HEK293 (cell line): ENCODE data around the gene ZNF865.

Experiments
- CTCF ChIA-PET: fragments of 350-600 bp; formaldehyde crosslinking; extraction: SDS; loops from one replicate; lab custom pipeline; 2021; ENCODE audit warnings: antibody characterized with exemption; lab: Yijun Ruan, JAX
- POLR2A ChIA-PET: fragments of 300-600 bp; formaldehyde crosslinking; extraction: SDS; loops from one replicate; lab custom pipeline; 2020; ENCODE audit warnings: antibody characterized with exemption, inconsistent platforms; lab: Yijun Ruan, JAX
- H3K27ac ChIP-seq: fragments of 200-500 bp; sonication (Bioruptor generic); 2 replicates; pipeline ENCODE4 v1.5.1; 2014; ENCODE audit warnings: low read depth, low read length, control low read depth, inconsistent platforms; ENCODE audit errors: extremely low read depth
- H3K36me3 ChIP-seq, 2 experiments: fragments of 200-500 bp in 1 of 2; sonication (Bioruptor generic) in 1 of 2; 1 replicate in 1 of 2; 2 replicates in 1 of 2; pipeline ENCODE4 v1.5.1; 2014 to 2017; ENCODE audit warnings: inconsistent platforms in 2 of 2, low read length in 2 of 2; ENCODE audit not compliant: control insufficient read depth in 2 of 2, insufficient read depth in 1 of 2
- H3K4me1 ChIP-seq: fragments of 200-500 bp; sonication (Bioruptor generic); 2 replicates; pipeline ENCODE4 v1.5.1; 2014; ENCODE audit warnings: mild to moderate bottlenecking, low read length, inconsistent platforms; ENCODE audit not compliant: control insufficient read depth, insufficient read depth
- H3K4me3 ChIP-seq: 2 replicates; pipeline ENCODE4 v1.5.1; 2011; ENCODE audit warnings: low read depth, mild to moderate bottlenecking, control low read depth, low read length, moderate library complexity
- H3K9me3 ChIP-seq: fragments of 200-500 bp; sonication (Bioruptor generic); 2 replicates; pipeline ENCODE4 v1.5.1; 2014; ENCODE audit warnings: low read depth, low read length, inconsistent platforms; ENCODE audit not compliant: control insufficient read depth, insufficient read depth
- EGR2 ChIP-seq: fragments of 450-650 bp; formaldehyde crosslinking; IDR thresholded peaks from 2 replicates; pipeline ENCODE4 v1.5.1; 2016; ENCODE audit warnings: low read depth, missing biosample characterization, missing genetic modification characterization
- FEZF1 ChIP-seq: fragments of 450-650 bp; formaldehyde crosslinking; IDR thresholded peaks from 2 replicates; pipeline ENCODE4 v1.5.1; 2016; ENCODE audit warnings: missing biosample characterization, missing genetic modification characterization
- GLIS1 ChIP-seq: fragments of 450-650 bp; formaldehyde crosslinking; IDR thresholded peaks from 2 replicates; pipeline ENCODE4 v1.5.1; 2016; ENCODE audit warnings: missing biosample characterization, missing genetic modification characterization
- KLF10 ChIP-seq: fragments of 450-650 bp; IDR thresholded peaks from 2 replicates; pipeline ENCODE4 v1.5.1; 2018; ENCODE audit warnings: missing biosample characterization, mild to moderate bottlenecking, missing genetic modification characterization
- KLF8 ChIP-seq: fragments of 450-650 bp; formaldehyde crosslinking; IDR thresholded peaks from 2 replicates; pipeline ENCODE4 v1.5.1; 2016; ENCODE audit warnings: missing biosample characterization, missing genetic modification characterization
- KLF9 ChIP-seq: fragments of 450-650 bp; formaldehyde crosslinking; IDR thresholded peaks from 2 replicates; pipeline ENCODE4 v1.5.1; 2016; ENCODE audit warnings: missing biosample characterization, missing genetic modification characterization, low read depth
- PRDM1 ChIP-seq: fragments of 450-650 bp; formaldehyde crosslinking; IDR thresholded peaks from 2 replicates; pipeline ENCODE4; 2016; ENCODE audit warnings: missing biosample characterization, missing genetic modification characterization
- SP2 ChIP-seq: fragments of 450-650 bp; formaldehyde crosslinking; IDR thresholded peaks from 2 replicates; pipeline ENCODE4 v1.5.1; 2016; ENCODE audit warnings: missing biosample characterization, missing genetic modification characterization
- ZBTB10 ChIP-seq: fragments of 450-650 bp; formaldehyde crosslinking; IDR thresholded peaks from 2 replicates; pipeline ENCODE4 v1.5.1; 2016; ENCODE audit warnings: missing biosample characterization, missing genetic modification characterization
- ZBTB8A ChIP-seq: fragments of 450-650 bp; formaldehyde crosslinking; IDR thresholded peaks from 2 replicates; pipeline ENCODE4 v1.5.1; 2016; ENCODE audit warnings: missing biosample characterization, missing genetic modification characterization
- ZEB2 ChIP-seq: fragments of 450-650 bp; formaldehyde crosslinking; IDR thresholded peaks from 2 replicates; pipeline ENCODE4 v1.5.1; 2016; ENCODE audit warnings: missing biosample characterization, missing genetic modification characterization
- ZFHX2 ChIP-seq: fragments of 450-650 bp; formaldehyde crosslinking; conservative IDR thresholded peaks from 2 replicates; pipeline ENCODE4 v1.5.1; 2016; ENCODE audit warnings: missing biosample characterization, missing genetic modification characterization
- ZIC2 ChIP-seq: fragments of 450-650 bp; formaldehyde crosslinking; IDR thresholded peaks from 2 replicates; pipeline ENCODE4 v1.5.1; 2016; ENCODE audit warnings: missing biosample characterization, missing genetic modification characterization
- ZNF121 ChIP-seq: fragments of 450-650 bp; formaldehyde crosslinking; IDR thresholded peaks from 2 replicates; pipeline ENCODE4 v1.5.1; 2016; ENCODE audit warnings: missing biosample characterization, missing genetic modification characterization
- ZNF140 ChIP-seq: fragments of 450-650 bp; formaldehyde crosslinking; IDR thresholded peaks from 2 replicates; pipeline ENCODE4 v1.5.1; 2016; ENCODE audit warnings: missing biosample characterization, missing genetic modification characterization
- ZNF16 ChIP-seq: fragments of 450-650 bp; formaldehyde crosslinking; IDR thresholded peaks from 2 replicates; pipeline ENCODE4 v1.5.1; 2016; ENCODE audit warnings: low read depth, missing biosample characterization, missing genetic modification characterization
- ZNF24 ChIP-seq: fragments of 450-650 bp; formaldehyde crosslinking; IDR thresholded peaks from 2 replicates; pipeline ENCODE4 v1.5.1; 2016; ENCODE audit warnings: missing biosample characterization, missing genetic modification characterization
- ZNF248 ChIP-seq: fragments of 450-650 bp; formaldehyde crosslinking; IDR thresholded peaks from 2 replicates; pipeline ENCODE4 v1.5.1; 2017; ENCODE audit warnings: missing biosample characterization, missing genetic modification characterization
- ZNF335 ChIP-seq: fragments of 450-650 bp; formaldehyde crosslinking; conservative IDR thresholded peaks from 2 replicates; pipeline ENCODE4 v1.5.1; 2016; ENCODE audit warnings: missing biosample characterization, missing genetic modification characterization
- ZNF366 ChIP-seq: fragments of 450-650 bp; formaldehyde crosslinking; conservative IDR thresholded peaks from 2 replicates; pipeline ENCODE4 v1.5.1; 2016; ENCODE audit warnings: missing biosample characterization, missing genetic modification characterization
- ZNF394 ChIP-seq: fragments of 450-650 bp; formaldehyde crosslinking; IDR thresholded peaks from 2 replicates; pipeline ENCODE4 v1.5.1; 2016; ENCODE audit warnings: missing biosample characterization, missing genetic modification characterization, mild to moderate bottlenecking, moderate library complexity, borderline replicate concordance
- ZNF501 ChIP-seq: fragments of 450-650 bp; formaldehyde crosslinking; IDR thresholded peaks from 2 replicates; pipeline ENCODE4 v1.5.1; 2016; ENCODE audit warnings: missing biosample characterization, missing genetic modification characterization
- ZNF558 ChIP-seq: fragments of 450-650 bp; formaldehyde crosslinking; IDR thresholded peaks from 2 replicates; pipeline ENCODE4 v1.5.1; 2016; ENCODE audit warnings: missing biosample characterization, missing genetic modification characterization
- ZNF600 ChIP-seq: fragments of 450-650 bp; formaldehyde crosslinking; IDR thresholded peaks from 2 replicates; pipeline ENCODE4 v1.5.1; 2016; ENCODE audit warnings: missing biosample characterization, missing genetic modification characterization
- ZNF623 ChIP-seq: fragments of 450-650 bp; formaldehyde crosslinking; IDR thresholded peaks from 2 replicates; pipeline ENCODE4 v1.5.1; 2016; ENCODE audit warnings: missing biosample characterization, missing genetic modification characterization
- ZNF645 ChIP-seq: fragments of 450-650 bp; formaldehyde crosslinking; IDR thresholded peaks from 2 replicates; pipeline ENCODE4; 2016; ENCODE audit warnings: missing biosample characterization, missing genetic modification characterization
- ZNF704 ChIP-seq: fragments of 450-650 bp; formaldehyde crosslinking; IDR thresholded peaks from 2 replicates; pipeline ENCODE4 v1.5.1; 2016; ENCODE audit warnings: missing biosample characterization, missing genetic modification characterization
- ZNF776 ChIP-seq: fragments of 450-650 bp; formaldehyde crosslinking; IDR thresholded peaks from 2 replicates; pipeline ENCODE4 v1.5.0; 2017; ENCODE audit warnings: missing biosample characterization, missing genetic modification characterization, borderline replicate concordance
- TF ChIP-seq, protein P1 (sequence below): fragments of 450-650 bp; formaldehyde crosslinking; optimal IDR thresholded peaks from 2 replicates; pipeline ENCODE3; 2016; ENCODE audit warnings: missing biosample characterization, mild to moderate bottlenecking, missing genetic modification characterization
- TF ChIP-seq, protein P2 (sequence below): fragments of 450-650 bp; formaldehyde crosslinking; IDR thresholded peaks from 2 replicates; pipeline ENCODE4 v1.5.1; 2016; ENCODE audit warnings: missing biosample characterization, missing genetic modification characterization

ZNF865 gene

DNA sequence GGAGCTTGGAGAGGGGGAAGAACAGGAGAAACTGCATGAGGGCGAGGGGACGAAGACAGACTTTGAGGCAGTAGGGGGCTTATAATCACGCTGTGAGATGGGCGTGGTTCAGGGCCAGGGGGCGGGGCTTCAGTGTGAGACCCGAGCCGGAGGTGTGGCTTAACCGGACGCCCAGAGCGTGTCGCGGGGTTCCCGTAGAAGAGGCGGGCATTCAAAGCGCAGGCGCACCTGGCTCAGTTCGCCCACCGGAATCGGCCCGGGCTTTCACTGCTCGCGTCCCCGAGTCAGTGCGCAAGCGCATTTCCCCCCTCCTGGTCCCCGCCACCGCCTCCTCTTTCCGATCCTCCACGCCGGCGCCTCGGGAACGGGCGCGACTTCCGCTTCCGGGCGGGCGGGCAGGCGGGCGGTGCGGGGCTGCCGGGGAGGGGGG, 225 bp upstream of the ZNF865 start (continued):
- no peak for TF ChIP-seq ZNF704 (tag by site-specific recombination)
- no peak for TF ChIP-seq ZNF121 (tag by site-specific recombination)
- TF ChIP-seq ZNF558 (tag by site-specific recombination): no peak
- peak; percentile 52 for TF ChIP-seq ZFHX2 (tag by site-specific recombination)
- TF ChIP-seq PRDM1 (tag by site-specific recombination): peak; percentile 22; the same call in 1 of the 2 replicates
- peak; percentile 74 for TF ChIP-seq ZNF366 (tag by site-specific recombination)
- TF ChIP-seq, protein P1, sequence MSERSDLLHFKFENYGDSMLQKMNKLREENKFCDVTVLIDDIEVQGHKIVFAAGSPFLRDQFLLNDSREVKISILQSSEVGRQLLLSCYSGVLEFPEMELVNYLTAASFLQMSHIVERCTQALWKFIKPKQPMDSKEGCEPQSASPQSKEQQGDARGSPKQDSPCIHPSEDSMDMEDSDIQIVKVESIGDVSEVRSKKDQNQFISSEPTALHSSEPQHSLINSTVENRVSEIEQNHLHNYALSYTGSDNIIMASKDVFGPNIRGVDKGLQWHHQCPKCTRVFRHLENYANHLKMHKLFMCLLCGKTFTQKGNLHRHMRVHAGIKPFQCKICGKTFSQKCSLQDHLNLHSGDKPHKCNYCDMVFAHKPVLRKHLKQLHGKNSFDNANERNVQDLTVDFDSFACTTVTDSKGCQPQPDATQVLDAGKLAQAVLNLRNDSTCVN (tag by site-specific recombination): peak; percentile 65
- TF ChIP-seq KLF8 (tag by site-specific recombination): peak; percentile 67; the same call in 1 of the 2 replicates
- no peak for TF ChIP-seq ZNF501 (tag by site-specific recombination)
- no peak for TF ChIP-seq ZNF623 (tag by site-specific recombination)
- TF ChIP-seq SP2 (tag by site-specific recombination): peak; percentile 87
- peak; percentile 96 for TF ChIP-seq KLF9 (tag by site-specific recombination)
- no peak for TF ChIP-seq ZNF16 (tag by site-specific recombination)
- TF ChIP-seq ZNF140 (tag by site-specific recombination): no peak
- no peak for TF ChIP-seq ZNF600 (tag by site-specific recombination)
- TF ChIP-seq ZNF776 (tag by site-specific recombination): no peak
- no peak for TF ChIP-seq FEZF1
- TF ChIP-seq ZEB2: peak; percentile 44
- TF ChIP-seq ZNF24: 0 out of 2 replicates have a peak, but pooled peaks have one; percentile 8
- TF ChIP-seq ZBTB10 (tag by site-specific recombination): 0 out of 2 replicates have a peak, but pooled peaks have one; percentile 6
- TF ChIP-seq EGR2 (tag by site-specific recombination): no peak
- TF ChIP-seq ZBTB8A (tag by site-specific recombination): peak; percentile 62
- TF ChIP-seq GLIS1 (tag by site-specific recombination): peak; percentile 58; the same call in 1 of the 2 replicates
- peak; percentile 63 for TF ChIP-seq ZIC2

DNA sequence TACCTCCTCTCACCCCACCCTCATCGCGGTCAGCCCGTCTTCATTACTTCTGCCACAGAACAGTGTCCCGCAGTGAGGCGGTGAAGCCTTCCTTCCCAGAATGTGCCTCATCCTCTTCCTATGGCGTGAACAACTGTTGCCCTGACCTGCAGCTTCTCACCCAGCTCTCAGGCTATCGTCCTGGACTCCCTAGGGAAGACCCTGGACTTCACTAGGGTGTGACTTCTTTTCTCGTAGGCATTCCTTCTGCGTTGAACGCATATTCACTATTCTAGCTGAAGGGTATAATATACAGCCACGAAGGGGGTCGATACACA, 982 bp downstream of the ZNF865 start:
- POLR2A ChIA-PET: interaction anchor here (0.6 to 4.5 kb wide), 17 partner anchors 15 to 489 kb away, joined by 3 to 75 read pairs (median 4); partner anchors contain the start of genes ISOC2, PPP1R12C, UBE2S and ZNF579
- H3K27ac ChIP-seq: peak overlapping the region; percentile 88; the same call in 1 of the 2 replicates
- TF ChIP-seq ZIC2: peak; percentile 39; the same call in 1 of the 2 replicates
- peak; percentile 97 for TF ChIP-seq ZNF335
- TF ChIP-seq KLF10 (tag by site-specific recombination): no peak
- TF ChIP-seq, protein P2, sequence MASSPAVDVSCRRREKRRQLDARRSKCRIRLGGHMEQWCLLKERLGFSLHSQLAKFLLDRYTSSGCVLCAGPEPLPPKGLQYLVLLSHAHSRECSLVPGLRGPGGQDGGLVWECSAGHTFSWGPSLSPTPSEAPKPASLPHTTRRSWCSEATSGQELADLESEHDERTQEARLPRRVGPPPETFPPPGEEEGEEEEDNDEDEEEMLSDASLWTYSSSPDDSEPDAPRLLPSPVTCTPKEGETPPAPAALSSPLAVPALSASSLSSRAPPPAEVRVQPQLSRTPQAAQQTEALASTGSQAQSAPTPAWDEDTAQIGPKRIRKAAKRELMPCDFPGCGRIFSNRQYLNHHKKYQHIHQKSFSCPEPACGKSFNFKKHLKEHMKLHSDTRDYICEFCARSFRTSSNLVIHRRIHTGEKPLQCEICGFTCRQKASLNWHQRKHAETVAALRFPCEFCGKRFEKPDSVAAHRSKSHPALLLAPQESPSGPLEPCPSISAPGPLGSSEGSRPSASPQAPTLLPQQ (tag by site-specific recombination): 0 out of 2 replicates have a peak, but pooled peaks have one; percentile 11
- no peak for TF ChIP-seq ZNF248
- no peak for TF ChIP-seq ZNF24
- 0 out of 2 replicates have a peak, but pooled peaks have one; percentile 1 for TF ChIP-seq ZNF394 (tag by site-specific recombination)
- TF ChIP-seq ZNF645: no peak

More for the DNA sequence above, 982 bp downstream of the ZNF865 start:
- Histone ChIP-seq H3K9me3 (no peaks in the 10 kb centered on the region), H3K4me3 (peak overlapping the region; percentile 97), H3K36me3 (peaks cover 17 to 27% of the 10 kb centered on the region in 2 experiments; a peak in 2 of 3 replicates), H3K4me1 (peaks cover 5% of the 10 kb centered on the region; the same call in 1 of the 2 replicates)
- CTCF ChIA-PET: interaction anchor here (0.5 to 3.1 kb wide), 39 partner anchors 9 to 1738 kb away, joined by 3 to 50 read pairs (median 4); partner anchors contain the start of genes ISOC2, SBK2, ZNF579 and ZNF784
